SK-N-SH (cell line): ENCODE measurements around the gene ABO. TPM values are rescaled to one million over a fixed set of nuclear protein-coding genes. Genes with fewer than 3 reads are reported as not detected.
A peak's percentile ranks its signal among the peaks of the same experiment; 100 is the strongest.

Experiments used
- CTCF ChIA-PET: fragments of 300-600, 350-600 bp; formaldehyde crosslinking; extraction: SDS; loops from one replicate; lab custom pipeline; 2021; lab: Yijun Ruan, JAX
- POLR2A ChIA-PET: fragments of 350-600 bp; sonication (Branson Sonifier 250); formaldehyde crosslinking; extraction: SDS; loops from one replicate; lab custom pipeline; 2020; ENCODE audit warnings: antibody characterized with exemption, inconsistent platforms; lab: Yijun Ruan, JAX
- DNase-seq: peaks from one replicate; pipeline ENCODE4 v3.0.0; 2012
- H2AFZ ChIP-seq: fragments of 200-600 bp; sonication (generic); 2 replicates; pipeline ENCODE4 v1.8.1; 2016; ENCODE audit warnings: antibody characterized with exemption, mild to moderate bottlenecking, low read depth
- H3F3A ChIP-seq: fragments of 200-600 bp; sonication (generic); replicated peaks from 2 replicates; pipeline ENCODE3; 2016; ENCODE audit warnings: antibody characterized with exemption, mild to moderate bottlenecking; ENCODE audit not compliant: insufficient read depth
- H3K27ac ChIP-seq, 2 experiments: fragments of 200-500 bp in 1 of 2; fragments of 200-600 bp in 1 of 2; sonication (Bioruptor generic) in 1 of 2; sonication (generic), shearing (Covaris generic) in 1 of 2; 2 replicates each; pipeline versions ENCODE4 v1.5.1 to v1.6.1; 2014 to 2016; ENCODE audit warnings: low read depth in 2 of 2, inconsistent platforms in 1 of 2, low read length in 1 of 2, mild to moderate bottlenecking in 1 of 2, mixed read lengths in 1 of 2
- H3K27me3 ChIP-seq: fragments of 200-600 bp; sonication (generic), shearing (Covaris generic); 2 replicates; pipeline ENCODE4 v1.6.1; 2016; ENCODE audit warnings: mixed run types; ENCODE audit not compliant: insufficient read depth
- H3K36me3 ChIP-seq, 2 experiments: fragments of 200-500 bp in 1 of 2; fragments of 200-600 bp in 1 of 2; sonication (Bioruptor generic) in 1 of 2; sonication (generic) in 1 of 2; replicated peaks in 1 of 2; 2 replicates each; pipeline versions ENCODE3 to v1.5.1; 2014 to 2016; ENCODE audit warnings: low read length in 1 of 2, mild to moderate bottlenecking in 1 of 2; ENCODE audit not compliant: insufficient read depth in 2 of 2, control insufficient read depth in 1 of 2
- H3K4me1 ChIP-seq, 2 experiments: fragments of 200-500 bp in 1 of 2; fragments of 200-600 bp in 1 of 2; sonication (Bioruptor generic) in 1 of 2; sonication (generic), shearing (Covaris generic) in 1 of 2; 2 replicates each; pipeline versions ENCODE4 v1.5.1 to v1.6.1; 2014 to 2016; ENCODE audit warnings: low read depth in 1 of 2, low read length in 1 of 2, mixed run types in 1 of 2; ENCODE audit not compliant: insufficient read depth in 2 of 2, control insufficient read depth in 1 of 2
- H3K4me2 ChIP-seq: fragments of 200-600 bp; sonication (generic), shearing (Covaris generic); 2 replicates; pipeline ENCODE4 v1.6.1; 2017; ENCODE audit warnings: mixed run types
- H3K4me3 ChIP-seq, 2 experiments: fragments of 200-500 bp in 1 of 2; fragments of 200-600 bp in 1 of 2; sonication (Bioruptor generic) in 1 of 2; sonication (generic), shearing (Covaris generic) in 1 of 2; 2 replicates each; pipeline versions ENCODE4 v1.5.1 to v1.8.1; 2014 to 2016; ENCODE audit warnings: low read depth in 2 of 2, inconsistent platforms in 1 of 2, low read length in 1 of 2, mild to moderate bottlenecking in 1 of 2, mixed read lengths in 1 of 2, moderate library complexity in 1 of 2
- H3K79me2 ChIP-seq: fragments of 200-600 bp; sonication (generic); 2 replicates; pipeline ENCODE4 v1.8.1; 2017; ENCODE audit warnings: mild to moderate bottlenecking; ENCODE audit not compliant: insufficient read depth
- H3K9ac ChIP-seq: fragments of 200-600 bp; sonication (generic); 2 replicates; pipeline ENCODE4 v1.6.1; 2017; ENCODE audit warnings: mixed run types
- H3K9me2 ChIP-seq: fragments of 200-600 bp; sonication (generic); 2 replicates; pipeline ENCODE4 v1.6.1; 2017; ENCODE audit warnings: mixed run types
- H3K9me3 ChIP-seq: fragments of 200-600 bp; sonication (generic); 2 replicates; pipeline ENCODE4 v1.6.1; 2017; ENCODE audit warnings: mixed run types, mild to moderate bottlenecking, moderate library complexity
- H4K20me1 ChIP-seq: fragments of 200-600 bp; sonication (generic); 2 replicates; pipeline ENCODE4 v1.6.1; 2017; ENCODE audit warnings: mild to moderate bottlenecking, mixed run types; ENCODE audit not compliant: insufficient read depth
- CHD2 ChIP-seq: fragments of 150-350 bp; IDR thresholded peaks from 2 replicates; pipeline ENCODE4 v1.6.1; 2018; ENCODE audit warnings: low read length; ENCODE audit not compliant: partially characterized antibody
- ELF1 ChIP-seq: IDR thresholded peaks from 2 replicates; pipeline ENCODE4 v1.4.0; 2012
- FOSL2 ChIP-seq: IDR thresholded peaks from 2 replicates; pipeline ENCODE4 v1.4.0; 2012; ENCODE audit warnings: low read depth, mild to moderate bottlenecking, moderate library complexity, borderline replicate concordance
- FOXM1 ChIP-seq: IDR thresholded peaks from 2 replicates; pipeline ENCODE4 v1.4.0; 2012; ENCODE audit warnings: low read depth, mild to moderate bottlenecking
- POLR2AphosphoS5 ChIP-seq: IDR thresholded peaks from 2 replicates; pipeline ENCODE4 v1.6.1; 2012; ENCODE audit warnings: low read depth, low read length
- SMC3 ChIP-seq: IDR thresholded peaks from 2 replicates; pipeline ENCODE4 v1.6.1; 2012; ENCODE audit warnings: low read depth, low read length, improper control_type of control experiment
- TAF1 ChIP-seq: IDR thresholded peaks from 2 replicates; pipeline ENCODE4 v1.6.1; 2012; ENCODE audit warnings: low read depth, mild to moderate bottlenecking, low read length, moderate library complexity, borderline replicate concordance
- TCF12 ChIP-seq: IDR thresholded peaks from 2 replicates; pipeline ENCODE4 v1.4.0; 2012
- ZBTB33 ChIP-seq: IDR thresholded peaks from 2 replicates; pipeline ENCODE4 v1.4.0; 2012; ENCODE audit warnings: low read depth, borderline replicate concordance
- WGBS: methylation state at CpG from one replicate; pipeline ENCODE4 v1.1.6; 2017; ENCODE audit warnings: low lambda C conversion rate; 5-methylcytosine and 5-hydroxymethylcytosine counted together
- polyA plus RNA-seq, 3 experiments: library from polyadenylated mRNA; depleted of rRNA; stranded (reverse); fragments of >200 nt; gene quantifications; 2 replicates each; pipeline ENCODE4 v1.2.3, GENCODE V29; 2012
- TF ChIP-seq, protein P1 (sequence below): IDR thresholded peaks from 2 replicates; pipeline ENCODE4 v1.4.0; 2012; ENCODE audit warnings: low read depth
- TF ChIP-seq, protein P2 (sequence below): IDR thresholded peaks from 2 replicates; pipeline ENCODE4 v1.6.1; 2012; ENCODE audit warnings: mild to moderate bottlenecking, low read depth, low read length, moderate library complexity
- TF ChIP-seq, protein P3 (sequence below): fragments of 200-600 bp; sonication (generic); IDR thresholded peaks from 2 replicates; pipeline ENCODE4 v1.6.1; 2017; ENCODE audit warnings: antibody characterized with exemption, mild to moderate bottlenecking, moderate library complexity

Gene ABO
- polyA plus RNA-seq, 1 of the 3 experiments (the other 2 are of a cell fraction), result not detected

GRCh38 chr9:133239533-133240090 lies 35.4 kb downstream of the ABO start:
- WGBS, result 78% methylated on average over 13 of the region's 18 CpGs
- Histone ChIP-seq H3K27ac (no peak overlapping the region), H2AFZ (no peak overlapping the region), H3K9me3 (no peaks in the 10 kb centered on the region), H3K9ac (no peak overlapping the region), H3F3A (no peaks in the 10 kb centered on the region), H3K9me2 (no peaks in the 10 kb centered on the region), H3K79me2 (no peaks in the 10 kb centered on the region), H3K36me3 (no peaks in the 10 kb centered on the region), H3K27me3 (peaks cover 9% of the 10 kb centered on the region; the same call in 1 of the 2 replicates), H4K20me1 (no peaks in the 10 kb centered on the region), H3K4me1 (peaks cover 0 to 2% of the 10 kb centered on the region in 2 experiments; a peak in 1 of 4 replicates), H3K4me3 (no peak overlapping the region), H3K4me2 (no peak overlapping the region)
- CTCF ChIA-PET, result interaction anchor here (0.6 to 1.6 kb wide), 4 partner anchors 10 to 185 kb away, joined by 3 to 6 read pairs (median 4); no protein-coding TSS in a partner anchor
- TF ChIP-seq TAF1 (no peak), CHD2 (no peak), ZBTB33 (no peak), FOXM1 (no peak), SMC3 (no peak), ELF1 (no peak), FOSL2 (no peak), POLR2AphosphoS5 (no peak), TCF12 (no peak)
- TF ChIP-seq, protein P1, sequence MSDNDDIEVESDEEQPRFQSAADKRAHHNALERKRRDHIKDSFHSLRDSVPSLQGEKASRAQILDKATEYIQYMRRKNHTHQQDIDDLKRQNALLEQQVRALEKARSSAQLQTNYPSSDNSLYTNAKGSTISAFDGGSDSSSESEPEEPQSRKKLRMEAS, result no peak
- TF ChIP-seq, protein P2, sequence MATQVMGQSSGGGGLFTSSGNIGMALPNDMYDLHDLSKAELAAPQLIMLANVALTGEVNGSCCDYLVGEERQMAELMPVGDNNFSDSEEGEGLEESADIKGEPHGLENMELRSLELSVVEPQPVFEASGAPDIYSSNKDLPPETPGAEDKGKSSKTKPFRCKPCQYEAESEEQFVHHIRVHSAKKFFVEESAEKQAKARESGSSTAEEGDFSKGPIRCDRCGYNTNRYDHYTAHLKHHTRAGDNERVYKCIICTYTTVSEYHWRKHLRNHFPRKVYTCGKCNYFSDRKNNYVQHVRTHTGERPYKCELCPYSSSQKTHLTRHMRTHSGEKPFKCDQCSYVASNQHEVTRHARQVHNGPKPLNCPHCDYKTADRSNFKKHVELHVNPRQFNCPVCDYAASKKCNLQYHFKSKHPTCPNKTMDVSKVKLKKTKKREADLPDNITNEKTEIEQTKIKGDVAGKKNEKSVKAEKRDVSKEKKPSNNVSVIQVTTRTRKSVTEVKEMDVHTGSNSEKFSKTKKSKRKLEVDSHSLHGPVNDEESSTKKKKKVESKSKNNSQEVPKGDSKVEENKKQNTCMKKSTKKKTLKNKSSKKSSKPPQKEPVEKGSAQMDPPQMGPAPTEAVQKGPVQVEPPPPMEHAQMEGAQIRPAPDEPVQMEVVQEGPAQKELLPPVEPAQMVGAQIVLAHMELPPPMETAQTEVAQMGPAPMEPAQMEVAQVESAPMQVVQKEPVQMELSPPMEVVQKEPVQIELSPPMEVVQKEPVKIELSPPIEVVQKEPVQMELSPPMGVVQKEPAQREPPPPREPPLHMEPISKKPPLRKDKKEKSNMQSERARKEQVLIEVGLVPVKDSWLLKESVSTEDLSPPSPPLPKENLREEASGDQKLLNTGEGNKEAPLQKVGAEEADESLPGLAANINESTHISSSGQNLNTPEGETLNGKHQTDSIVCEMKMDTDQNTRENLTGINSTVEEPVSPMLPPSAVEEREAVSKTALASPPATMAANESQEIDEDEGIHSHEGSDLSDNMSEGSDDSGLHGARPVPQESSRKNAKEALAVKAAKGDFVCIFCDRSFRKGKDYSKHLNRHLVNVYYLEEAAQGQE, result no peak
- TF ChIP-seq, protein P3, sequence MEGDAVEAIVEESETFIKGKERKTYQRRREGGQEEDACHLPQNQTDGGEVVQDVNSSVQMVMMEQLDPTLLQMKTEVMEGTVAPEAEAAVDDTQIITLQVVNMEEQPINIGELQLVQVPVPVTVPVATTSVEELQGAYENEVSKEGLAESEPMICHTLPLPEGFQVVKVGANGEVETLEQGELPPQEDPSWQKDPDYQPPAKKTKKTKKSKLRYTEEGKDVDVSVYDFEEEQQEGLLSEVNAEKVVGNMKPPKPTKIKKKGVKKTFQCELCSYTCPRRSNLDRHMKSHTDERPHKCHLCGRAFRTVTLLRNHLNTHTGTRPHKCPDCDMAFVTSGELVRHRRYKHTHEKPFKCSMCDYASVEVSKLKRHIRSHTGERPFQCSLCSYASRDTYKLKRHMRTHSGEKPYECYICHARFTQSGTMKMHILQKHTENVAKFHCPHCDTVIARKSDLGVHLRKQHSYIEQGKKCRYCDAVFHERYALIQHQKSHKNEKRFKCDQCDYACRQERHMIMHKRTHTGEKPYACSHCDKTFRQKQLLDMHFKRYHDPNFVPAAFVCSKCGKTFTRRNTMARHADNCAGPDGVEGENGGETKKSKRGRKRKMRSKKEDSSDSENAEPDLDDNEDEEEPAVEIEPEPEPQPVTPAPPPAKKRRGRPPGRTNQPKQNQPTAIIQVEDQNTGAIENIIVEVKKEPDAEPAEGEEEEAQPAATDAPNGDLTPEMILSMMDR, result no peak
- peak; percentile 9 for DNase-seq
- POLR2A ChIA-PET, result no interaction called here
